Esophagus squamous epithelium (tissue), 4 donors: ENCODE results near the gene ASH1L.

Experiments
- CTCF ChIP-seq, 6 experiments: fragments of 450-650 bp in 4 of 6; fragments of 200-600 bp in 2 of 6; sonication (generic) in 2 of 6; IDR thresholded peaks; one replicate each; pipeline ENCODE4 v1.5.1; 2016 to 2019; ENCODE audit warnings: antibody characterized with exemption in 6 of 6, mild to moderate bottlenecking in 4 of 6, moderate library complexity in 4 of 6
- POLR2A ChIP-seq, 4 donors: fragments of 450-650 bp; IDR thresholded peaks; one replicate each; pipeline ENCODE4 v1.6.1; 2017; ENCODE audit warnings: antibody characterized with exemption in 4 of 4, mild to moderate bottlenecking in 4 of 4, moderate library complexity in 3 of 4

- no peak for TF ChIP-seq POLR2A (IDR thresholded peaks at IDR 0.05)
- TF ChIP-seq CTCF (IDR thresholded peaks at IDR 0.05), result no peak
Measured at GRCh38 chr1:155305881-155306391, 256.7 kb downstream of the ASH1L start.
